Trophoblast cell (in vitro differentiated cells and primary cell): Measurements from ENCODE around the gene HOXC9.

Experiments used
- DNase-seq, 2 donors: peaks; one replicate each; pipeline ENCODE4 v3.0.0-alpha.2; 2016
- H2AFZ ChIP-seq: 2 replicates; pipeline ENCODE4 v1.6.1; 2013; ENCODE audit warnings: low read length, moderate library complexity, mild to moderate bottlenecking; ENCODE audit not compliant: insufficient read depth, poor library complexity
- H2AK5ac ChIP-seq: 2 replicates; pipeline ENCODE4 v1.6.1; 2013; ENCODE audit warnings: mild to moderate bottlenecking, low read length
- H2BK120ac ChIP-seq: 2 replicates; pipeline ENCODE4 v1.6.1; 2013; ENCODE audit warnings: low read length, mild to moderate bottlenecking, moderate library complexity; ENCODE audit not compliant: insufficient read depth, poor library complexity
- H2BK12ac ChIP-seq: 2 replicates; pipeline ENCODE4 v1.6.1; 2013; ENCODE audit warnings: mild to moderate bottlenecking, low read length, moderate library complexity
- H2BK5ac ChIP-seq: 2 replicates; pipeline ENCODE4 v1.6.1; 2013; ENCODE audit warnings: low read length, low read depth, moderate library complexity, mild to moderate bottlenecking; ENCODE audit not compliant: poor library complexity
- H3K14ac ChIP-seq: 2 replicates; pipeline ENCODE4 v1.6.1; 2013; ENCODE audit warnings: mild to moderate bottlenecking, low read length
- H3K18ac ChIP-seq: 2 replicates; pipeline ENCODE4 v1.6.1; 2013; ENCODE audit warnings: mild to moderate bottlenecking, low read length
- H3K23ac ChIP-seq: 2 replicates; pipeline ENCODE4 v1.6.1; 2013; ENCODE audit warnings: low read length
- H3K27ac ChIP-seq: 2 replicates; pipeline ENCODE4 v1.5.1; 2013; ENCODE audit warnings: low read depth, mild to moderate bottlenecking, inconsistent platforms, low read length, moderate library complexity
- H3K27me3 ChIP-seq: 2 replicates; pipeline ENCODE4 v1.6.1; 2013; ENCODE audit warnings: inconsistent platforms, mild to moderate bottlenecking, low read length, moderate library complexity; ENCODE audit not compliant: insufficient read depth
- H3K36me3 ChIP-seq, 2 experiments: 1 replicate in 1 of 2; 2 replicates in 1 of 2; pipeline ENCODE4 v1.6.1; 2013; ENCODE audit warnings: low read length in 2 of 2, mild to moderate bottlenecking in 2 of 2, moderate library complexity in 1 of 2; ENCODE audit not compliant: insufficient read depth in 2 of 2, control insufficient read depth in 1 of 2
- H3K4ac ChIP-seq: 2 replicates; pipeline ENCODE4 v1.6.1; 2013; ENCODE audit warnings: low read depth, mild to moderate bottlenecking, low read length, moderate library complexity
- H3K4me1 ChIP-seq, 2 experiments: 1 replicate in 1 of 2; 2 replicates in 1 of 2; pipeline ENCODE4 v1.6.1; 2013; ENCODE audit warnings: low read length in 2 of 2, mild to moderate bottlenecking in 2 of 2, moderate library complexity in 1 of 2; ENCODE audit not compliant: insufficient read depth in 2 of 2, control insufficient read depth in 1 of 2
- H3K4me2 ChIP-seq: 2 replicates; pipeline ENCODE4 v1.6.1; 2013; ENCODE audit warnings: inconsistent platforms, mild to moderate bottlenecking, low read length, moderate library complexity
- H3K4me3 ChIP-seq: 2 replicates; pipeline ENCODE4 v1.5.1; 2013; ENCODE audit warnings: mild to moderate bottlenecking, low read depth, low read length, inconsistent platforms
- H3K79me1 ChIP-seq: one replicate; pipeline ENCODE4 v1.6.1; 2013; ENCODE audit warnings: low read length
- H3K79me2 ChIP-seq: 2 replicates; pipeline ENCODE4 v1.6.1; 2013; ENCODE audit warnings: low read length, mild to moderate bottlenecking; ENCODE audit not compliant: control insufficient read depth, insufficient read depth, poor library complexity
- H3K9ac ChIP-seq: 2 replicates; pipeline ENCODE4 v1.6.1; 2013; ENCODE audit warnings: mild to moderate bottlenecking, low read length
- H3K9me3 ChIP-seq: 2 replicates; pipeline ENCODE4 v1.6.1; 2013; ENCODE audit warnings: low read depth, mild to moderate bottlenecking, control low read depth, inconsistent platforms, low read length; ENCODE audit not compliant: insufficient read depth
- H4K12ac ChIP-seq: 2 replicates; pipeline ENCODE4 v1.6.1; 2013; ENCODE audit warnings: low read depth, mild to moderate bottlenecking, low read length, moderate library complexity
- H4K8ac ChIP-seq: 2 replicates; pipeline ENCODE4 v1.6.1; 2013; ENCODE audit warnings: low read depth, mild to moderate bottlenecking, low read length, moderate library complexity
- H4K91ac ChIP-seq: one replicate; pipeline ENCODE4 v1.6.1; 2013; ENCODE audit warnings: low read depth, mild to moderate bottlenecking, low read length, moderate library complexity
- WGBS: extraction: QIAGEN DNeasy Blood & Tissue Kit; methylation state at CpG from one replicate; pipeline ENCODE4 v1.1.7; 2013; ENCODE audit warnings: missing lambda C conversion rate; ENCODE audit not compliant: insufficient read length, insufficient coverage; ENCODE audit errors: extremely low coverage; 5-methylcytosine and 5-hydroxymethylcytosine counted together

Gene HOXC9

DNA sequence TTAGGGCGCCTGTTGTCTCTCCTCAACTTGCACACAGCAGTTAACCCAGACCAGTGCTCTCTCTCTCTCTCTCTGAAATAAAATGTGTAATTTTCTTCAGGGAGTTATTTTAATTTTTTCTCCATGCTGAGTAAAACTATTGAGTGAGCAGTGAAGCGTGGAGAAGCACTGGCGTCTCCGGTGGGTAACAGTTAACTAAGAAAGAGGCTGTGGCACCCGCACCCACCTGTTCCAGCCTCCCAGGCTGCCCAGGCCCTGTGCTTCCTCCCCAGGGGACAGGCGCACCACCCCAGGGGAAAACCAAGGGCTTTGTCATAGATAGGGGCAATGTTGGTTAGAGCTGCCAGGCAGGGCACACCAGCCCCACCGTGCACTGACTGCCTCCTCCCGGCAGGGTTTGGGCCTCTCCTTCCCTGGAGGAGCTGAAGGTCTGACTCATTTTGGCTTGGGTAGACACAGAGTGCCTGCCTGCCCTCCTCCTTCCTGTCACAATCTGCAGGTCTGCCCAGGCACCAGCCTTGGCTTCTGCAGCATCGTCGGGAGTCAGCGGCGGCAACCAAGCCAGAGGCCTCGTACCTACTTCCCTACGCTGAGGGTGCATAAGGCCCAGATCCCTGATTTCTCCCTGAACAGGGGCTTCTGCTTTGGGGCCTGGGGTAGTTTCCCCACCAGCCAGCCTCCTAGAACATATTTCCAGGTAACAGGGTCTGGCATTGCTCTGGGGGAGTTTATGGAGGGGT lies 36.8 kb downstream of the HOXC9 start:
- H2BK120ac ChIP-seq, result no peak overlapping the region
- no peaks in the 10 kb centered on the region for H3K36me3 ChIP-seq
- H3K9ac ChIP-seq, result no peak overlapping the region
- peaks cover 93% of the 10 kb centered on the region for H3K27me3 ChIP-seq
- H4K12ac ChIP-seq, result no peak overlapping the region
- H3K14ac ChIP-seq, result no peak overlapping the region
- H2AK5ac ChIP-seq, result no peak overlapping the region
- no peak overlapping the region for H4K91ac ChIP-seq
- H4K8ac ChIP-seq, result no peak overlapping the region
- no peaks in the 10 kb centered on the region for H3K79me1 ChIP-seq
- peaks cover 10% of the 10 kb centered on the region for H3K9me3 ChIP-seq
- no peak overlapping the region for H3K4me2 ChIP-seq
- no peak overlapping the region for H3K4me3 ChIP-seq
- H2BK5ac ChIP-seq, result no peak overlapping the region
- H3K18ac ChIP-seq, result no peak overlapping the region
- no CpG with 5 or more reads among the region's 14 CpGs for WGBS
- no peak overlapping the region for H3K4ac ChIP-seq
- no peak for DNase-seq
- H3K27ac ChIP-seq, result no peak overlapping the region
- peaks cover 0 to 6% of the 10 kb centered on the region in 2 experiments for H3K4me1 ChIP-seq
- no peak overlapping the region for H2BK12ac ChIP-seq
- H2AFZ ChIP-seq, result no peak overlapping the region
- no peak overlapping the region for H3K23ac ChIP-seq
- no peaks in the 10 kb centered on the region for H3K79me2 ChIP-seq

GRCh38 chr12:54037360-54038283 lies 37.7 kb downstream of the HOXC9 start:
- no peak overlapping the region for H2BK12ac ChIP-seq
- no peak overlapping the region for H3K4me2 ChIP-seq
- H2BK5ac ChIP-seq, result no peak overlapping the region
- H4K8ac ChIP-seq, result no peak overlapping the region
- H4K12ac ChIP-seq, result no peak overlapping the region
- peaks cover 10% of the 10 kb centered on the region for H3K9me3 ChIP-seq
- H3K27me3 ChIP-seq, result peaks cover 91% of the 10 kb centered on the region
- peaks cover 0 to 6% of the 10 kb centered on the region in 2 experiments for H3K4me1 ChIP-seq
- H2AFZ ChIP-seq, result no peak overlapping the region
- no peak overlapping the region for H3K23ac ChIP-seq
- H3K4ac ChIP-seq, result no peak overlapping the region
- H3K4me3 ChIP-seq, result no peak overlapping the region
- no peak overlapping the region for H3K14ac ChIP-seq
- no peaks in the 10 kb centered on the region for H3K79me2 ChIP-seq
- no peak for DNase-seq
- H2BK120ac ChIP-seq, result no peak overlapping the region
- H2AK5ac ChIP-seq, result no peak overlapping the region
- H3K79me1 ChIP-seq, result no peaks in the 10 kb centered on the region
- H3K36me3 ChIP-seq, result no peaks in the 10 kb centered on the region
- H3K18ac ChIP-seq, result no peak overlapping the region
- H3K27ac ChIP-seq, result no peak overlapping the region
- no peak overlapping the region for H3K9ac ChIP-seq
- WGBS, result no CpG with 5 or more reads among the region's 14 CpGs
- no peak overlapping the region for H4K91ac ChIP-seq

DNA sequence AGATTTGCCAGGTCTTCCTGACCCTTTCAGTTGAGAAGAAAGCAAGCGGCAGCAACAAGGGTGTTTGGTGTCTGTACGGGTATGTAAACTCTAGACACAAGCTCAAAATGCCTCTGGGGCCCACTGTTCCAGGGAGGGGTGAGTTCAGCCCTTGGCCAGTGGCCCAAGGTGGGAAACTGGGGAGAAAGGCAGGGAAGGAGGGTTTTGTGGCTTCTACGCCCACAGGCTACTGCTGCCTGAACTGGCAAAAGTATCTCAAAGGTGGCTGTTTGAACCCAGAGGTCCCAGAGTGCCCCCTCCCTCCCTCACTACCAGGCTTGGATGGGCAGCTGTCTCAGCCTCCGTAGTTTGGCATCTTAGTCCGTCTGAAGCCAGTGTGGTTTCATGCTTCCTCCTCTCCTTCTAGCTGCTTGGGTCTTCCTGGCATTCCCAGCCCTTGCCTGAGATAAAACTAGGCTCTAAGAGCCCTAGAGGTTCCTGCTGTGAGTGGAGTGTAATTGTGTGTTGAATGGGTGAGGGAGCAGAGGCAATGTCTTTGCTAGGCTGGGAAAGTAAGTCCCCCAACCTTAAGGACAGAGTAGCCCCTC lies 38.4 kb downstream of the HOXC9 start:
- whole genome bisulfite sequencing, result no CpG with 5 or more reads among the region's 5 CpGs

GRCh38 chr12:54038871-54039414 lies 39.0 kb downstream of the HOXC9 start:
- H2BK5ac ChIP-seq, result no peak overlapping the region
- H3K4me2 ChIP-seq, result no peak overlapping the region
- no peaks in the 10 kb centered on the region for H3K79me2 ChIP-seq
- no peak overlapping the region for H2AFZ ChIP-seq
- H4K8ac ChIP-seq, result no peak overlapping the region
- H3K18ac ChIP-seq, result no peak overlapping the region
- peaks cover 11% of the 10 kb centered on the region for H3K9me3 ChIP-seq
- H3K9ac ChIP-seq, result no peak overlapping the region
- WGBS, result no CpG with 5 or more reads among the region's 9 CpGs
- no peaks in the 10 kb centered on the region for H3K36me3 ChIP-seq
- no peak overlapping the region for H3K4ac ChIP-seq
- H3K14ac ChIP-seq, result no peak overlapping the region
- H2BK12ac ChIP-seq, result no peak overlapping the region
- H4K12ac ChIP-seq, result no peak overlapping the region
- no peak overlapping the region for H4K91ac ChIP-seq
- H2AK5ac ChIP-seq, result no peak overlapping the region
- H3K27ac ChIP-seq, result no peak overlapping the region
- DNase-seq, result no peak
- no peak overlapping the region for H3K23ac ChIP-seq
- H3K79me1 ChIP-seq, result no peaks in the 10 kb centered on the region
- peaks cover 90% of the 10 kb centered on the region for H3K27me3 ChIP-seq
- peaks cover 0 to 6% of the 10 kb centered on the region in 2 experiments for H3K4me1 ChIP-seq
- H2BK120ac ChIP-seq, result no peak overlapping the region
- no peak overlapping the region for H3K4me3 ChIP-seq

More for the DNA sequence above, 38.4 kb downstream of the HOXC9 start:
- Histone ChIP-seq H4K8ac (no peak overlapping the region), H3K27ac (no peak overlapping the region), H3K4me3 (no peak overlapping the region), H2BK12ac (no peak overlapping the region), H2BK5ac (no peak overlapping the region), H3K79me1 (no peaks in the 10 kb centered on the region), H3K4ac (no peak overlapping the region), H2AK5ac (no peak overlapping the region), H3K23ac (no peak overlapping the region), H3K4me1 (peaks cover 0 to 6% of the 10 kb centered on the region in 2 experiments), H3K36me3 (no peaks in the 10 kb centered on the region), H3K79me2 (no peaks in the 10 kb centered on the region), H3K9me3 (peaks cover 10% of the 10 kb centered on the region), H2AFZ (no peak overlapping the region), H3K18ac (no peak overlapping the region), H3K14ac (no peak overlapping the region), H2BK120ac (no peak overlapping the region), H3K9ac (no peak overlapping the region), H4K12ac (no peak overlapping the region), H3K27me3 (peaks cover 90% of the 10 kb centered on the region), H4K91ac (no peak overlapping the region), H3K4me2 (no peak overlapping the region)
- DNase-seq, result no peak
